IMR-90 (cell line): Measurements from ENCODE around the gene STRA8. TPM values are rescaled to one million over a fixed set of nuclear protein-coding genes. Genes with fewer than 3 reads are reported as not detected.

Experiments
- ATAC-seq: fragments of 200-7000 bp; cut with Tn5 transposase; 2 replicates; pipeline ENCODE4 v1.9.1; 2020; ENCODE audit warnings: low read depth, mild to moderate bottlenecking, moderate library complexity
- BruUV-seq: library from RNA; stranded (reverse); fragments of 400-500 nt; replicated peaks from 2 replicates; lab custom pipeline; 2021; lab: Mats Ljungman, UMichigan
- CTCF ChIA-PET: fragments of 300-600 bp; formaldehyde crosslinking; extraction: SDS; loops from one replicate; lab custom pipeline; 2021; ENCODE audit warnings: antibody characterized with exemption; lab: Yijun Ruan, JAX
- POLR2A ChIA-PET: fragments of 300-600 bp; sonication (Branson Sonifier 250); formaldehyde crosslinking; loops from one replicate; lab custom pipeline; 2022; ENCODE audit warnings: antibody characterized with exemption; ENCODE audit not compliant: unreplicated experiment; lab: Charles Lee
- DNase-seq: peaks from one replicate; pipeline ENCODE4 v3.0.0; 2013
- H2AFZ ChIP-seq: replicated peaks from 2 replicates; pipeline ENCODE3; 2013; ENCODE audit warnings: low read length, mild to moderate bottlenecking; ENCODE audit not compliant: poor library complexity
- H2AK5ac ChIP-seq: 2 replicates; pipeline ENCODE4 v1.6.1; 2013; ENCODE audit warnings: low read depth, low read length, inconsistent platforms
- H2AK9ac ChIP-seq: replicated peaks from 2 replicates; pipeline ENCODE3; 2013; ENCODE audit warnings: mild to moderate bottlenecking, low read depth, low read length, moderate library complexity; ENCODE audit not compliant: poor library complexity
- H2BK120ac ChIP-seq: 2 replicates; pipeline ENCODE4 v1.6.1; 2013; ENCODE audit warnings: low read depth, low read length, inconsistent platforms
- H2BK15ac ChIP-seq: 3 replicates; pipeline ENCODE4 v1.6.1; 2013; ENCODE audit warnings: low read depth, low read length, inconsistent platforms
- H2BK20ac ChIP-seq: 2 replicates; pipeline ENCODE4 v1.6.1; 2013; ENCODE audit warnings: low read depth, mild to moderate bottlenecking, inconsistent platforms, low read length, moderate library complexity
- H2BK5ac ChIP-seq: 2 replicates; pipeline ENCODE4 v1.6.1; 2013; ENCODE audit warnings: mild to moderate bottlenecking, low read depth, low read length, inconsistent platforms; ENCODE audit not compliant: poor library complexity, severe bottlenecking
- H3K14ac ChIP-seq: replicated peaks from 2 replicates; pipeline ENCODE4 v1.6.1; 2013; ENCODE audit warnings: low read depth, low read length, inconsistent platforms
- H3K18ac ChIP-seq: 2 replicates; pipeline ENCODE4 v1.6.1; 2013; ENCODE audit warnings: low read depth, low read length, control low read depth
- H3K23ac ChIP-seq: 2 replicates; pipeline ENCODE4 v1.6.1; 2013; ENCODE audit warnings: low read depth, low read length, inconsistent platforms
- H3K27ac ChIP-seq: 2 replicates; pipeline ENCODE4 v1.5.1; 2013; ENCODE audit warnings: mild to moderate bottlenecking, control low read depth, low read length; ENCODE audit not compliant: insufficient read depth
- H3K27me3 ChIP-seq: 2 replicates; pipeline ENCODE4 v1.6.1; 2013; ENCODE audit warnings: low read length; ENCODE audit not compliant: control insufficient read depth, insufficient read depth
- H3K36me3 ChIP-seq: 2 replicates; pipeline ENCODE4 v1.6.1; 2013; ENCODE audit warnings: low read length, mixed read lengths; ENCODE audit not compliant: control insufficient read depth, insufficient read depth
- H3K4ac ChIP-seq: 2 replicates; pipeline ENCODE4 v1.6.1; 2013; ENCODE audit warnings: low read depth, low read length, inconsistent platforms
- H3K4me1 ChIP-seq: 2 replicates; pipeline ENCODE4 v1.6.1; 2013; ENCODE audit warnings: low read length, mixed read lengths; ENCODE audit not compliant: control insufficient read depth, insufficient read depth
- H3K4me2 ChIP-seq: 2 replicates; pipeline ENCODE4 v1.6.1; 2013; ENCODE audit warnings: low read depth, mild to moderate bottlenecking, control low read depth, low read length, moderate library complexity
- H3K4me3 ChIP-seq: 2 replicates; pipeline ENCODE4 v1.5.1; 2013; ENCODE audit warnings: low read depth, mild to moderate bottlenecking, control low read depth, low read length, moderate library complexity; ENCODE audit not compliant: insufficient read depth
- H3K56ac ChIP-seq: 2 replicates; pipeline ENCODE4 v1.6.1; 2013; ENCODE audit warnings: low read length, inconsistent platforms; ENCODE audit not compliant: insufficient read depth; ENCODE audit errors: extremely low read depth
- H3K79me1 ChIP-seq, 2 experiments: 2 replicates each; pipeline ENCODE4 v1.6.1; 2013; ENCODE audit warnings: low read length in 2 of 2, inconsistent platforms in 1 of 2, low read depth in 1 of 2
- H3K9ac ChIP-seq: 2 replicates; pipeline ENCODE4 v1.6.1; 2013; ENCODE audit warnings: low read depth, low read length, control low read depth
- H3K9me1 ChIP-seq: 2 replicates; pipeline ENCODE4 v1.6.1; 2013; ENCODE audit warnings: low read length, inconsistent platforms; ENCODE audit not compliant: insufficient read depth
- H3K9me3 ChIP-seq: 2 replicates; pipeline ENCODE4 v1.6.1; 2013; ENCODE audit warnings: low read length; ENCODE audit not compliant: control insufficient read depth, insufficient read depth
- H4K20me1 ChIP-seq: 2 replicates; pipeline ENCODE4 v1.6.1; 2013; ENCODE audit warnings: low read length, inconsistent platforms; ENCODE audit not compliant: insufficient read depth
- H4K5ac ChIP-seq: 2 replicates; pipeline ENCODE4 v1.6.1; 2013; ENCODE audit warnings: mild to moderate bottlenecking, low read depth, low read length, control low read depth
- H4K8ac ChIP-seq, 2 experiments: 2 replicates each; pipeline ENCODE4 v1.6.1; 2013; ENCODE audit warnings: low read depth in 2 of 2, low read length in 2 of 2, control low read depth in 1 of 2, inconsistent platforms in 1 of 2
- H4K91ac ChIP-seq: 2 replicates; pipeline ENCODE4 v1.6.1; 2013; ENCODE audit warnings: low read depth, low read length, inconsistent platforms; ENCODE audit not compliant: insufficient read depth
- BHLHE40 ChIP-seq: fragments of 150-350 bp; IDR thresholded peaks from 2 replicates; pipeline ENCODE4 v1.6.1; 2016; ENCODE audit warnings: mild to moderate bottlenecking, low read depth, low read length
- CHD1 ChIP-seq: IDR thresholded peaks from 2 replicates; pipeline ENCODE4 v1.6.1; 2012; ENCODE audit warnings: low read depth, low read length, improper control_type of control experiment
- FOS ChIP-seq: fragments of 150-350 bp; IDR thresholded peaks from 2 replicates; pipeline ENCODE4 v1.6.1; 2016; ENCODE audit warnings: low read depth, low read length
- MAFK ChIP-seq: IDR thresholded peaks from 2 replicates; pipeline ENCODE4 v1.6.1; 2012; ENCODE audit warnings: low read depth, low read length, improper control_type of control experiment
- MAZ ChIP-seq: IDR thresholded peaks from 2 replicates; pipeline ENCODE4 v1.6.1; 2012; ENCODE audit warnings: low read depth, mild to moderate bottlenecking, low read length, improper control_type of control experiment, moderate library complexity, borderline replicate concordance
- MXI1 ChIP-seq: IDR thresholded peaks from 2 replicates; pipeline ENCODE4 v1.6.1; 2012; ENCODE audit warnings: low read depth, mild to moderate bottlenecking, low read length, moderate library complexity, borderline replicate concordance
- NFE2L2 ChIP-seq: fragments of 150-350 bp; IDR thresholded peaks from 2 replicates; pipeline ENCODE4 v1.6.1; 2016; ENCODE audit warnings: low read depth, mild to moderate bottlenecking, low read length
- POLR2A ChIP-seq: IDR thresholded peaks from 2 replicates; pipeline ENCODE4 v1.6.1; 2012; ENCODE audit warnings: mild to moderate bottlenecking, low read depth, low read length
- RAD21 ChIP-seq: IDR thresholded peaks from 2 replicates; pipeline ENCODE4 v1.6.1; 2012; ENCODE audit warnings: low read length, improper control_type of control experiment
- RCOR1 ChIP-seq: IDR thresholded peaks from 2 replicates; pipeline ENCODE4 v1.6.1; 2012; ENCODE audit warnings: mild to moderate bottlenecking, low read length, improper control_type of control experiment; ENCODE audit not compliant: insufficient replicate concordance
- RFX5 ChIP-seq: IDR thresholded peaks from 2 replicates; pipeline ENCODE4 v1.8.0; 2012; ENCODE audit warnings: low read depth, mild to moderate bottlenecking, low read length, moderate library complexity
- SMC3 ChIP-seq: fragments of 150-350 bp; IDR thresholded peaks from 2 replicates; pipeline ENCODE4 v1.6.1; 2016; ENCODE audit warnings: low read depth, mild to moderate bottlenecking, antibody characterized with exemption, low read length, moderate library complexity
- WGBS, 2 experiments: methylation state at CpG; one replicate each; pipeline versions ENCODE4 v1.1.5 to v1.1.7; 2013; ENCODE audit warnings: missing lambda C conversion rate in 2 of 2; ENCODE audit not compliant: insufficient read length in 1 of 2; ENCODE audit errors: extremely low coverage in 2 of 2; 5-methylcytosine and 5-hydroxymethylcytosine counted together
- dilution Hi-C: fragments of 300-500 bp; cut with HindIII; formaldehyde crosslinking; loops from one replicate; pipeline ENCODE4 v1.14.3; 2018; ENCODE audit warnings: low sequenced_read_pairs; ENCODE audit not compliant: unreplicated experiment
- in situ Hi-C: fragments of 300-500 bp; cut with MboI; formaldehyde crosslinking; loops from 3 replicates; pipeline ENCODE4 v1.14.3; 2019; ENCODE audit warnings: low sequenced_read_pairs, inconsistent platforms, mixed read lengths
- intact Hi-C: fragments of 100-400 bp; cut with micrococcal nuclease; formaldehyde crosslinking; loops from 2 replicates; pipeline ENCODE4 v1.10.0; 2022
- polyA plus RNA-seq, 3 experiments: library from polyadenylated mRNA; depleted of rRNA; stranded (reverse); fragments of >200 nt; gene quantifications; 2 replicates each; pipeline ENCODE4 v1.2.3, GENCODE V29; 2012; ENCODE audit warnings: low replicate concordance in 1 of 3
- total RNA-seq: library from RNA; depleted of rRNA; stranded (reverse); fragments of >200 nt; gene quantifications from 2 replicates; pipeline ENCODE4 v1.2.3, GENCODE V29; 2012
- TF ChIP-seq, protein P1 (sequence below): conservative IDR thresholded peaks from 2 replicates; pipeline ENCODE4 v1.5.1; 2012; ENCODE audit warnings: mild to moderate bottlenecking, low read depth, low read length, improper control_type of control experiment
- TF ChIP-seq, protein P2 (sequence below): fragments of 150-350 bp; IDR thresholded peaks from 2 replicates; pipeline ENCODE4 v1.6.1; 2017; ENCODE audit warnings: mild to moderate bottlenecking, antibody characterized with exemption, low read length, low read depth
- TF ChIP-seq, protein P3 (sequence below): fragments of 150-350 bp; IDR thresholded peaks from 2 replicates; pipeline ENCODE4 v1.6.1; 2016; ENCODE audit warnings: low read depth, mild to moderate bottlenecking, low read length, moderate library complexity, borderline replicate concordance

The STRA8 gene
- total and polyA plus RNA-seq, 2 of the 4 experiments (the other 2 are of a cell fraction): not detected

DNA sequence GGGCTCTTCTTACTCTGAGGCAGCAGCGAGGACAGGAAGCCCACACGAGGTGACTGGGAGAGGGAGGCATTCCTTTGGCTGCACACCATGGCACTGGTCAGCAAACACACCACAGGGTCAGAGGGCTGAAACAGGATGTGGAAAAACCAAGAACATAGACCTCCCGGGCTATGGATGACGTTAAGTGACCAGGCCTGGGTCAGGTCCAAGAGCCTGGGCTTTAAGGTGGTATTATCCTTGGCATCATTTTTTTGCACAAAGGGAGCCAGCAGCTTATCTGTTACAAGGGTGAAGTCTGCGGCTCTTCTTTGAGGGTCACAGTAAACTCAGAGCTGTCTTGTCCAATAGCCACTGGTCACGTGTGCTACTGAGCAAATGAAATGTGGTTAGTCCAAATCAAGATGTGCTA, 29.3 kb upstream of the STRA8 start:
- ChIA-PET POLR2A (no interaction called here), CTCF (interaction anchor here (0.6 to 1.0 kb wide), 3 partner anchors 25 to 747 kb away, joined by 3 to 4 read pairs (median 3); no protein-coding TSS in a partner anchor)
- H3K56ac ChIP-seq: no peak overlapping the region
- H4K8ac ChIP-seq: peak overlapping the region in 1 of 2 experiments; percentile 69; a peak in 2 of 4 replicates
- H3K14ac ChIP-seq: peak overlapping the region; percentile 52; the same call in 1 of the 2 replicates
- H3K36me3 ChIP-seq: peaks cover 11% of the 10 kb centered on the region
- peak overlapping the region; percentile 42; the same call in 1 of the 2 replicates for H3K27ac ChIP-seq
- H4K91ac ChIP-seq: peak overlapping the region; percentile 68; the same call in 1 of the 2 replicates
- no peak overlapping the region for H3K9ac ChIP-seq
- peak overlapping the region; percentile 81 for H2AFZ ChIP-seq
- H3K27me3 ChIP-seq: no peaks in the 10 kb centered on the region
- H4K5ac ChIP-seq: no peak overlapping the region
- no peak overlapping the region for H2AK5ac ChIP-seq
- H3K4me2 ChIP-seq: peak overlapping the region; percentile 4; the same call in 1 of the 2 replicates
- peak overlapping the region; percentile 34; the same call in 1 of the 2 replicates for H2BK20ac ChIP-seq
- 20% methylated on average over 3 of the region's 6 CpGs; no CpG with 5 or more reads in 1 of the 2 experiments for WGBS, 2 experiments
- H2BK5ac ChIP-seq: peak overlapping the region; percentile 79
- peak overlapping the region; percentile 60; the same call in 1 of the 2 replicates for H3K23ac ChIP-seq
- no peak overlapping the region for H3K18ac ChIP-seq
- H3K79me1 ChIP-seq: peaks cover 5 to 24% of the 10 kb centered on the region in 2 experiments
- peaks cover 20% of the 10 kb centered on the region for H3K9me1 ChIP-seq
- H2BK15ac ChIP-seq: peak overlapping the region; percentile 62; the same call in 1 of the 3 replicates
- no peaks in the 10 kb centered on the region for H3K9me3 ChIP-seq
- H3K4me1 ChIP-seq: peaks cover 8% of the 10 kb centered on the region; the same call in 1 of the 2 replicates
- ATAC-seq (peak; percentile 84), DNase-seq (peak; percentile 93)
- dilution Hi-C loops (no loop called here), intact Hi-C loops (no loop called here), in situ Hi-C loops (no loop called here)
- no peaks in the 10 kb centered on the region for H4K20me1 ChIP-seq
- BruUV-seq: no TSS peak
- peak overlapping the region; percentile 50 for H3K4ac ChIP-seq
- no peak overlapping the region for H3K4me3 ChIP-seq
- peak overlapping the region; percentile 60; the same call in 1 of the 2 replicates for H2BK120ac ChIP-seq
- H2AK9ac ChIP-seq: no peak overlapping the region
- 0 out of 2 replicates have a peak, but pooled peaks have one; percentile 17 for TF ChIP-seq NFE2L2
- TF ChIP-seq POLR2A: no peak
- TF ChIP-seq RAD21: no peak
- TF ChIP-seq MAFK: peak; percentile 13; the same call in 1 of the 2 replicates
- TF ChIP-seq, protein P1, sequence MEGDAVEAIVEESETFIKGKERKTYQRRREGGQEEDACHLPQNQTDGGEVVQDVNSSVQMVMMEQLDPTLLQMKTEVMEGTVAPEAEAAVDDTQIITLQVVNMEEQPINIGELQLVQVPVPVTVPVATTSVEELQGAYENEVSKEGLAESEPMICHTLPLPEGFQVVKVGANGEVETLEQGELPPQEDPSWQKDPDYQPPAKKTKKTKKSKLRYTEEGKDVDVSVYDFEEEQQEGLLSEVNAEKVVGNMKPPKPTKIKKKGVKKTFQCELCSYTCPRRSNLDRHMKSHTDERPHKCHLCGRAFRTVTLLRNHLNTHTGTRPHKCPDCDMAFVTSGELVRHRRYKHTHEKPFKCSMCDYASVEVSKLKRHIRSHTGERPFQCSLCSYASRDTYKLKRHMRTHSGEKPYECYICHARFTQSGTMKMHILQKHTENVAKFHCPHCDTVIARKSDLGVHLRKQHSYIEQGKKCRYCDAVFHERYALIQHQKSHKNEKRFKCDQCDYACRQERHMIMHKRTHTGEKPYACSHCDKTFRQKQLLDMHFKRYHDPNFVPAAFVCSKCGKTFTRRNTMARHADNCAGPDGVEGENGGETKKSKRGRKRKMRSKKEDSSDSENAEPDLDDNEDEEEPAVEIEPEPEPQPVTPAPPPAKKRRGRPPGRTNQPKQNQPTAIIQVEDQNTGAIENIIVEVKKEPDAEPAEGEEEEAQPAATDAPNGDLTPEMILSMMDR: no peak
- TF ChIP-seq RCOR1: no peak
- no peak for TF ChIP-seq MXI1
- no peak for TF ChIP-seq FOS
- 0 out of 2 replicates have a peak, but pooled peaks have one; percentile 22 for TF ChIP-seq MAZ
- peak; percentile 39; the same call in 1 of the 2 replicates for TF ChIP-seq BHLHE40
- no peak for TF ChIP-seq CHD1
- TF ChIP-seq RFX5: no peak
- no peak for TF ChIP-seq SMC3
- TF ChIP-seq, protein P2, sequence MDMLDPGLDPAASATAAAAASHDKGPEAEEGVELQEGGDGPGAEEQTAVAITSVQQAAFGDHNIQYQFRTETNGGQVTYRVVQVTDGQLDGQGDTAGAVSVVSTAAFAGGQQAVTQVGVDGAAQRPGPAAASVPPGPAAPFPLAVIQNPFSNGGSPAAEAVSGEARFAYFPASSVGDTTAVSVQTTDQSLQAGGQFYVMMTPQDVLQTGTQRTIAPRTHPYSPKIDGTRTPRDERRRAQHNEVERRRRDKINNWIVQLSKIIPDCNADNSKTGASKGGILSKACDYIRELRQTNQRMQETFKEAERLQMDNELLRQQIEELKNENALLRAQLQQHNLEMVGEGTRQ: peak; percentile 92
- TF ChIP-seq, protein P3, sequence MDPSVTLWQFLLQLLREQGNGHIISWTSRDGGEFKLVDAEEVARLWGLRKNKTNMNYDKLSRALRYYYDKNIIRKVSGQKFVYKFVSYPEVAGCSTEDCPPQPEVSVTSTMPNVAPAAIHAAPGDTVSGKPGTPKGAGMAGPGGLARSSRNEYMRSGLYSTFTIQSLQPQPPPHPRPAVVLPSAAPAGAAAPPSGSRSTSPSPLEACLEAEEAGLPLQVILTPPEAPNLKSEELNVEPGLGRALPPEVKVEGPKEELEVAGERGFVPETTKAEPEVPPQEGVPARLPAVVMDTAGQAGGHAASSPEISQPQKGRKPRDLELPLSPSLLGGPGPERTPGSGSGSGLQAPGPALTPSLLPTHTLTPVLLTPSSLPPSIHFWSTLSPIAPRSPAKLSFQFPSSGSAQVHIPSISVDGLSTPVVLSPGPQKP: no peak
